GM12891 (cell line): ENCODE data around the gene CDH19.

ENCODE experiments used
- DNase-seq: peaks from one replicate; pipeline ENCODE4 v3.0.0; 2011; ENCODE audit warnings: low spot score; ENCODE audit not compliant: insufficient read length
- FAIRE-seq: peaks from 2 replicates; lab custom pipeline; 2011; peaks lifted over from hg19 to GRCh38; lab: Jason Lieb, UNC
- PAX5 ChIP-seq: IDR thresholded peaks from 2 replicates; pipeline ENCODE4 v1.6.1; 2011; ENCODE audit warnings: low read length, moderate library complexity, mild to moderate bottlenecking; ENCODE audit not compliant: insufficient read depth, severe bottlenecking
- POLR2A ChIP-seq: IDR thresholded peaks from 2 replicates; pipeline ENCODE4 v1.6.1; 2011; ENCODE audit warnings: low read depth, low read length, control low read depth
- POLR2AphosphoS5 ChIP-seq: IDR thresholded peaks from 2 replicates; pipeline ENCODE4 v1.6.1; 2011; ENCODE audit warnings: low read depth, low read length, control low read depth
- POU2F2 ChIP-seq: IDR thresholded peaks from 2 replicates; pipeline ENCODE4 v1.6.1; 2011; ENCODE audit warnings: low read depth, mild to moderate bottlenecking, control low read depth, low read length, moderate library complexity
- SPI1 ChIP-seq: IDR thresholded peaks from 2 replicates; pipeline ENCODE4 v1.6.1; 2011; ENCODE audit warnings: low read depth, low read length, control low read depth
- TAF1 ChIP-seq: IDR thresholded peaks from 2 replicates; pipeline ENCODE4 v1.6.1; 2011; ENCODE audit warnings: low read depth, low read length, control low read depth

The CDH19 gene

DNA sequence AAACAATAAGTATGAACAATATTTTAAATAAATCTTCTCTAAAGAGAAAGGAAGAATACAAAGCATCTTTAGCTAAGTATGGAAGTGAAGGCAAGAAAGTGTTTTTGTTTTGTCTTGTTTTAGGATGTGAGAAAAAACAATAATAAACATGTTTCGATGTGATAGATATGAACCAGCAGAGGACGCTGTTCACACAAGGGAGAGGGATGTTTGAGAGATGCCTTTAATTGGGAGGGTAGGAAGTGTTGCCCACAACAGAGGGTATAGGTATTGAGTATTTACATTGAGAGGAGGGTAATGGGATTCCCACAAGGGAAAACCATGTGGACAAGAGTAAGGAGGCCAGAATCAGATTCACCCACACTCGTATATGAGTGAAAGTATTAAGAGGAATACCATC, 55.1 kb downstream of the CDH19 start:
- TF ChIP-seq POLR2AphosphoS5 (no peak), TAF1 (no peak), POLR2A (no peak), POU2F2 (no peak), PAX5 (no peak), SPI1 (no peak)
- DNase-seq (peak; percentile 4), FAIRE-seq (peak; percentile 16)

DNA sequence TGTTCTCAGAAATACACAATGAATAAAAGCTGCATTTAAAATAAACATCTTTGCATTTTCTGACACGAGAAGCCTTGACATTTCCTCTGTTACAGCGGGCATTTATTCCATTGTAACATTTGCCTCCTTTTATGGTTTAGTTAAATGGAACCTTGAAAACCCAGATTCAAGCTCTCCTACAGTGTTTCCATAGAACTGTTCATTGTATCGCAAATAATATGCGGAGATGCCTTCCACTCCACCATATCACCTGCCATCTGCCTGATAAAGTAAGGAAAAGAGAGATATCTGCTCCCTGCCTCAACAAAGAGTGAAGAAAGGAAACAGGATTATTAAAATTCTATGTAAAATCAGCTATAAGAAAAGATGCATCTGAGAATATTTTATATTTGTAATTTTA, 69.8 kb downstream of the CDH19 start:
- no peak for DNase-seq
- TF ChIP-seq POLR2A: no peak
- no peak for TF ChIP-seq PAX5
- TF ChIP-seq SPI1: no peak
- no peak for TF ChIP-seq TAF1
- TF ChIP-seq POU2F2: no peak
- TF ChIP-seq POLR2AphosphoS5: no peak
- no peak for FAIRE-seq

DNA sequence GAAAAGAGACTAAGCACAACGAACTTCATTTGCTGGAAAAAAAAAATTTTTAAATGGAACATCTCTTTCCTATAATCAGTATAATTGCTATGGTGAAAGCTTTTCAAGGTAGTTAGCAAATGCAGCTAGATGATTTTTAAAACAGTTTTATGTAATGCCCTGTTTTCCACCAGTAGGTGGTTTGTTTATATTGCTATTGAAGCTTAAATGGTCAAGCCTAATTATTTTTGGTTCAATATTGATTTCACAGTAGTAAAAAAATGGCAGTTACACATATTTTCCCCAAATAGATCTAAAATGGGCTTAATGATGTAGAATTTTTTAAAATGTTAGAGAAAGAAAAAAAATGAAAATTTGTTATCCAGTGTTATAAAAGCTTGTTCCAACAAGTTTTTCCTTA, 70.2 kb downstream of the CDH19 start:
- DNase-seq (no peak), FAIRE-seq (no peak)
- no peak for TF ChIP-seq TAF1
- TF ChIP-seq POLR2A: no peak
- no peak for TF ChIP-seq POLR2AphosphoS5
- no peak for TF ChIP-seq POU2F2
- TF ChIP-seq PAX5: no peak
- no peak for TF ChIP-seq SPI1

DNA sequence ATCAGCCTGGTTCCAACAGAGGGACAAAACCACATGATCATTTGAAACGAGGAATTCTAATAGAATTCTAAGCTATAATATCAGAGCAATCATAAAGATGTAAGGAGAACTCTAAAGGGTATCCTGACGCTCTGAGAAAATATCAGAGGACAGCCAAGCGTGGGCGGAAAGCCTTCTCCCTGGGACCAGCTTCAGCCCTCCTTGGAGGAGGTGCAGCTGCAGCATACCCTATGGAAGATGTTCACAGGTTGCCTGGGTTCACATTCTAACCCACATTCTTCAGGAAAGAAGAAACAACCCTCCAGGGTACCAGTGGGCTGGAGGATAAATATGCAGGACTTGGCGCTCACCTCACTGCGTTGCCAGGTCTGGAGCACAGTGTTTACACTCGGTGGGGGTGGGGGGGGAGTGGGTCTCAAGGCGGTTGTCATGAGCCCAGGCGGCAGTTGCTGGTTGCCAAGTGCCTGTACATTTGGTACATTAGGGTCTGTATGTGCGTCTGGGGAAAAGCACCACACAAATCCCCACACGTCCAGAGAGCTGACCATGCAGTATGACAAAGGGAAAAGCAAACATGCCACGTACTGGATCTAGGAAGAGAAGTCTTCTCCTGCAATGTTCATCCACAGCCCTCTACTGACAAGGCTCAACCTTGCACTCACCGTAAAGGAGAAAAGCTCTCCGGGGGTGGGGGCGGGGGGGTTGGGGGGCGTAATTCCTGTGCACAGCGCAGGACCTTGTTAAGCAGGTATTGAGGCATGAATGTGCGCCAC, 80.5 kb downstream of the CDH19 start:
- DNase-seq (no peak), FAIRE-seq (no peak)
- no peak for TF ChIP-seq SPI1
- no peak for TF ChIP-seq POLR2A
- no peak for TF ChIP-seq POLR2AphosphoS5
- no peak for TF ChIP-seq PAX5
- TF ChIP-seq TAF1: no peak
- no peak for TF ChIP-seq POU2F2

DNA sequence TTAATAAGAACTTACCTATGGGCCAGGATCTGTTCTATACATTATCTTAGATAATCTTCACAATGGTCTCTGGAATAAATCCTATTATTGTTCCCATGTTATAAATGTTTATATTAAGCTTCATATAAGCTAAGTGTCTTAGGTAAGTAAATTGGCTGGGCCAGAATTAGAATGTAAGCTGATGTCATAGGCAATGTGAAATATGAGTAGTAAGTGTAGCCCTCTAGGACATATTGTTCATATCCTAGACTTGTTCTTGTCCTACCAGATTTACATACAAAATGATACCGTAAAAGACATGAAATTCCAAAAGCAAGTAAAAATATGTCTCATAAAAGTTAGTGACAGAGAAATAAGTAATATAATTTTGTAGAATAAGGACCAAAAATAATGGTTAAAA, 89.9 kb downstream of the CDH19 start:
- no peak for FAIRE-seq
- DNase-seq: no peak
- TF ChIP-seq POLR2A: no peak
- no peak for TF ChIP-seq TAF1
- no peak for TF ChIP-seq POLR2AphosphoS5
- TF ChIP-seq POU2F2: no peak
- no peak for TF ChIP-seq PAX5
- no peak for TF ChIP-seq SPI1

DNA sequence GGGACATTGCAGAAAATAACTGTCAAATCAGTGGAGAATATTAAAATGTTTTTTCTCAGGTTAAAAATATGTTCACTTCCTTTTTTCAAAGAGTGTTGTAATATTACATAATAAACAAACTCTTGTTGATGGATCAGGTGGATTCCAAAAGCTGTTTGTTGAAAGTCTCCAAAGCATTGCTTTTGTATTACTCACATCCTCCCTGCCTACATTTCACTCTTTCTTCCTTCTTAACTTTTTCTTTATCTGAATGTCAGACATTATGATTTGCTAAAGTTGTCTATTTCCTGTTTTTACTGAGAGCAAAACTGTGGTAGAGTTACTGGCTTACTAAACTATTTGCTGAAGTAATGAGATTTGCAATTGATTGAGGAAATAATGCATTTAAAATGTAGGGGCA, 92.1 kb downstream of the CDH19 start:
- no peak for TF ChIP-seq PAX5
- no peak for TF ChIP-seq SPI1
- no peak for TF ChIP-seq TAF1
- TF ChIP-seq POLR2A: no peak
- no peak for TF ChIP-seq POU2F2
- TF ChIP-seq POLR2AphosphoS5: no peak
- no peak for FAIRE-seq
- no peak for DNase-seq

DNA sequence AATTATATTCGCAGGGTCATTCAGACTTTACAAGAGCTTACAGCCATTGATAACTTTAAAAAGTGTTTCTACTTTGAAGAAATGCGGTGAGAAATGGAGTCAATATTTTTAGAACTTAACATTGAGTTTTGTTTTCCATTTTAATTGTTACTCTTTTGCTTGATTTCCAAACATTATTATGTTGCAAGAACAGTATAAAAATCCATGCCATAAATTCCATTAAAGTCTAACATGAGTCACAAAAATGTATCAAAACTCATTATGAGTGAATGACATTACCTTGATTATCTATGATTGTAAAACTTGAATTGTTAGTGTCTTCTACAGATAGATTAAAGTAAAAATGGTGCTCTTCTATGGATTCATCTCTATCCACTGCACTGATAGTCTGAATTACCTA, 92.6 kb downstream of the CDH19 start:
- no peak for TF ChIP-seq POU2F2
- TF ChIP-seq POLR2AphosphoS5: no peak
- TF ChIP-seq POLR2A: no peak
- DNase-seq (no peak), FAIRE-seq (no peak)

DNA sequence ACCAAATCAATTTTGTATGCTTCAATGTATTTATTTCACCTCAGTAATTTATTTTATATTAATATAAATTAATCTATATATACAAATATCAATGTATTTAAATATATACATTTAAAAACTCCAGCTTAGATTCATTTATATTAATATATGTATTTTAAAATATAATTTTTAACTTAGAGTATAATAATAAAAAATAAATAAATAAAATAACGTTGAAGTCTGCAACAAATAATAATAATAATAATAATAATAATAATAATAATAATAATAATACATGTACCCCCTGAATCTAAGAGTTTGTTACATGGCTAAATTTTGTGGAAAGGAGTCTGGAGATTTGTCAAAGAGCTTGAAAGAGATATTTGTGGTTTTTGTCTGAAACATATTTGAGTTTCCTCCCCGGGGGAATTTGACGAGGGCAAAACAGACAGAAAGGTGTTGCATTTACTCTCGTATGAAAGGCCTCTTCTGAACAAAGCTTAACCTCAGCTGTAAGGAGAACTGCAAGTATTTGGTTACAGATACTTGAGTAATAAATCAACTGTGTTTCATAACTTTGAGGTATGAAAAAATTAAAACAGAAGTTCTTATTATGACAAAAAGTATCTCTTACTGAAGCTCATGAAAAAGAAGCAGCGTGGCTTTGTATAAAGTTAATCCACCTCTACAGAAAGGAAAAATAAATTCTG, 93.4 kb downstream of the CDH19 start:
- FAIRE-seq (no peak), DNase-seq (no peak)
- TF ChIP-seq TAF1: no peak
- no peak for TF ChIP-seq PAX5
- TF ChIP-seq POU2F2: no peak
- no peak for TF ChIP-seq SPI1
- no peak for TF ChIP-seq POLR2AphosphoS5
- TF ChIP-seq POLR2A: no peak

DNA sequence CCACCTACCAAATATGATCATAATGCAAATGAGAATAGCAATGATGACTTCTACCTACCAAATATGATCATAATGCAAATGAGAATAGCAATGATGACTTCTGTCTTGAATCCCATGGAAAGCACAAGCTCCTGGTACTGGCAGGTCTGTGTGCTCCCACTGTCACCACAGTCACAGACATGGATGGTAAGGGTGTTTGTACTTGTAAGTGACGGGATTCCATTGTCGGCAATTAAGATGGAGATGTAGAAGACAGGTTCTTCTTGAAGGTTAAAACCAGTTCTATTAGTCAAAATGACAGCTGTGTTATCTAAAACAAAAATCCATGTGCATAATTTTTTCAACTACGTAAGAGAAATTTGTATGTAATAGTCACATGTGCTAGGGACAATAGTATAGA, 95.0 kb downstream of the CDH19 start:
- no peak for DNase-seq
- no peak for FAIRE-seq
- TF ChIP-seq PAX5: no peak
- TF ChIP-seq TAF1: no peak
- TF ChIP-seq POLR2A: no peak
- no peak for TF ChIP-seq SPI1
- no peak for TF ChIP-seq POU2F2
- no peak for TF ChIP-seq POLR2AphosphoS5

DNA sequence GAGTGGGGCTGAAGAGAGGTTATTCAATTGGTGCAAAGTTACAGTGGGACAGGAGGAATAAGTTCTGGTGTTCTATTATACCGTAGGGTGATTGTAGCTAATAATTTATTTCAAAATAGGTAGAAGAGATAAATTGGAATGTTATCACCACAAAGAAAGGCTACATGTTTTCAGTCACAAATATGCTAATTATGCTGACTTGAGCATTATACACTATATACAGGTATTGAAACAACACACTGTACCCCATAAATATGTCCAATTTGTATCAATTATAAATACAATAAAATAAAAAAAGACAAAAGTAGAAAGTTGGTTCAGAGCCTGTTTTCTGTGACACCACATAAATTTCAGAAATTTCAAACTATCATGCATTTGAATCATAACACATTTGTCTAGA, 97.7 kb downstream of the CDH19 start:
- TF ChIP-seq TAF1: no peak
- TF ChIP-seq POLR2AphosphoS5: no peak
- TF ChIP-seq PAX5: no peak
- no peak for TF ChIP-seq POLR2A
- TF ChIP-seq SPI1: no peak
- TF ChIP-seq POU2F2: no peak
- no peak for FAIRE-seq
- DNase-seq: no peak
